Measurements from ENCODE around the gene HELB.

HELB gene

GRCh38 chr12:66321435-66321834, 19.1 kb downstream of the HELB start:
- Mint-ChIP-seq H3K9me3 (no peaks in the 10 kb centered on the region), H3K4me1 (ENCODE audit: low read depth) (peaks cover 19% of the 10 kb centered on the region), H3K36me3 (ENCODE audit: low read depth) (peaks cover 52% of the 10 kb centered on the region), H3K27me3 (ENCODE audit: low read depth) (no peaks in the 10 kb centered on the region), H3K4me3 (no peak overlapping the region), H3K27ac (no peak overlapping the region)

GRCh38 chr12:66323017-66323416, 20.7 kb downstream of the HELB start:
- Mint-ChIP-seq H3K36me3 (ENCODE audit: low read depth) (peaks cover 59% of the 10 kb centered on the region), H3K27me3 (ENCODE audit: low read depth) (no peaks in the 10 kb centered on the region), H3K4me3 (no peak overlapping the region), H3K4me1 (ENCODE audit: low read depth) (peaks cover 20% of the 10 kb centered on the region), H3K27ac (no peak overlapping the region), H3K9me3 (no peaks in the 10 kb centered on the region)

- H3K9me3 Mint-ChIP-seq = no peaks in the 10 kb centered on the region
- H3K27ac Mint-ChIP-seq = no peak overlapping the region
- H3K36me3 Mint-ChIP-seq (ENCODE audit: low read depth) = peaks cover 57% of the 10 kb centered on the region
- H3K27me3 Mint-ChIP-seq (ENCODE audit: low read depth) = no peaks in the 10 kb centered on the region
- H3K4me1 Mint-ChIP-seq (ENCODE audit: low read depth) = peaks cover 10% of the 10 kb centered on the region
- no peak overlapping the region for H3K4me3 Mint-ChIP-seq
Measured at GRCh38 chr12:66329941-66330340, 27.6 kb downstream of the HELB start.

GRCh38 chr12:66331016-66331415, 28.7 kb downstream of the HELB start:
- no peak overlapping the region for H3K4me3 Mint-ChIP-seq
- peaks cover 6% of the 10 kb centered on the region for H3K4me1 Mint-ChIP-seq (ENCODE audit: low read depth)
- H3K36me3 Mint-ChIP-seq (ENCODE audit: low read depth) = peaks cover 48% of the 10 kb centered on the region
- no peaks in the 10 kb centered on the region for H3K27me3 Mint-ChIP-seq (ENCODE audit: low read depth)
- no peaks in the 10 kb centered on the region for H3K9me3 Mint-ChIP-seq
- no peak overlapping the region for H3K27ac Mint-ChIP-seq

- Mint-ChIP-seq H3K4me1 (ENCODE audit: low read depth) (peaks cover 6% of the 10 kb centered on the region), H3K27me3 (ENCODE audit: low read depth) (no peaks in the 10 kb centered on the region), H3K9me3 (no peaks in the 10 kb centered on the region), H3K4me3 (no peak overlapping the region), H3K27ac (no peak overlapping the region), H3K36me3 (ENCODE audit: low read depth) (peaks cover 44% of the 10 kb centered on the region)
Measured at GRCh38 chr12:66331814-66332213, 29.5 kb downstream of the HELB start.

GRCh38 chr12:66335746-66336145, 33.5 kb downstream of the HELB start:
- H3K4me3 Mint-ChIP-seq = no peak overlapping the region
- H3K9me3 Mint-ChIP-seq = no peaks in the 10 kb centered on the region
- no peak overlapping the region for H3K27ac Mint-ChIP-seq
- H3K27me3 Mint-ChIP-seq (ENCODE audit: low read depth) = no peaks in the 10 kb centered on the region
- peaks cover 7% of the 10 kb centered on the region for H3K4me1 Mint-ChIP-seq (ENCODE audit: low read depth)
- H3K36me3 Mint-ChIP-seq (ENCODE audit: low read depth) = peaks cover 51% of the 10 kb centered on the region

GRCh38 chr12:66337381-66338010, 35.2 kb downstream of the HELB start:
- no peak overlapping the region for H3K4me3 Mint-ChIP-seq
- peaks cover 50% of the 10 kb centered on the region for H3K36me3 Mint-ChIP-seq (ENCODE audit: low read depth)
- H3K4me1 Mint-ChIP-seq (ENCODE audit: low read depth) = peaks cover 4% of the 10 kb centered on the region
- H3K27me3 Mint-ChIP-seq (ENCODE audit: low read depth) = no peaks in the 10 kb centered on the region
- H3K27ac Mint-ChIP-seq = no peak overlapping the region
- H3K9me3 Mint-ChIP-seq = peaks cover 11% of the 10 kb centered on the region

- Mint-ChIP-seq H3K9me3 (peaks cover 11% of the 10 kb centered on the region), H3K4me1 (ENCODE audit: low read depth) (peaks cover 15% of the 10 kb centered on the region)
Measured at GRCh38 chr12:66340131-66340530, 37.8 kb downstream of the HELB start.

GRCh38 chr12:66341126-66341525, 38.8 kb downstream of the HELB start:
- no peaks in the 10 kb centered on the region for H3K27me3 Mint-ChIP-seq (ENCODE audit: low read depth)
- peaks cover 11% of the 10 kb centered on the region for H3K9me3 Mint-ChIP-seq
- no peak overlapping the region for H3K4me3 Mint-ChIP-seq
- H3K4me1 Mint-ChIP-seq (ENCODE audit: low read depth) = peaks cover 19% of the 10 kb centered on the region
- H3K27ac Mint-ChIP-seq = no peak overlapping the region
- H3K36me3 Mint-ChIP-seq (ENCODE audit: low read depth) = peaks cover 69% of the 10 kb centered on the region

More at GRCh38 chr12:66340131-66340530, 37.8 kb downstream of the HELB start:
- H3K27ac Mint-ChIP-seq = no peak overlapping the region
- no peaks in the 10 kb centered on the region for H3K27me3 Mint-ChIP-seq (ENCODE audit: low read depth)
- H3K4me3 Mint-ChIP-seq = no peak overlapping the region
- peaks cover 62% of the 10 kb centered on the region for H3K36me3 Mint-ChIP-seq (ENCODE audit: low read depth)

GRCh38 chr12:66345212-66345611, 42.9 kb downstream of the HELB start:
- peaks cover 61% of the 10 kb centered on the region for H3K36me3 Mint-ChIP-seq (ENCODE audit: low read depth)
- peaks cover 16% of the 10 kb centered on the region for H3K4me1 Mint-ChIP-seq (ENCODE audit: low read depth)
- peak overlapping the region; percentile 3 for H3K27ac Mint-ChIP-seq
- no peak overlapping the region for H3K4me3 Mint-ChIP-seq
- no peaks in the 10 kb centered on the region for H3K27me3 Mint-ChIP-seq (ENCODE audit: low read depth)
- peaks cover 11% of the 10 kb centered on the region for H3K9me3 Mint-ChIP-seq

- H3K27ac Mint-ChIP-seq = peak overlapping the region; percentile 27
- peaks cover 16% of the 10 kb centered on the region for H3K4me1 Mint-ChIP-seq (ENCODE audit: low read depth)
- H3K9me3 Mint-ChIP-seq = peaks cover 11% of the 10 kb centered on the region
- H3K27me3 Mint-ChIP-seq (ENCODE audit: low read depth) = no peaks in the 10 kb centered on the region
- H3K4me3 Mint-ChIP-seq = no peak overlapping the region
- H3K36me3 Mint-ChIP-seq (ENCODE audit: low read depth) = peaks cover 56% of the 10 kb centered on the region
Measured at GRCh38 chr12:66345956-66346355, 43.7 kb downstream of the HELB start.

- Mint-ChIP-seq H3K4me3 (no peak overlapping the region), H3K4me1 (ENCODE audit: low read depth) (no peaks in the 10 kb centered on the region), H3K36me3 (ENCODE audit: low read depth) (peaks cover 35% of the 10 kb centered on the region), H3K9me3 (no peaks in the 10 kb centered on the region), H3K27me3 (ENCODE audit: low read depth) (no peaks in the 10 kb centered on the region), H3K27ac (no peak overlapping the region)
Measured at GRCh38 chr12:66351301-66351700, 49.0 kb downstream of the HELB start.

GRCh38 chr12:66352197-66352596, 49.9 kb downstream of the HELB start:
- peaks cover 32% of the 10 kb centered on the region for H3K36me3 Mint-ChIP-seq (ENCODE audit: low read depth)
- no peaks in the 10 kb centered on the region for H3K9me3 Mint-ChIP-seq
- H3K4me1 Mint-ChIP-seq (ENCODE audit: low read depth) = no peaks in the 10 kb centered on the region
- no peaks in the 10 kb centered on the region for H3K27me3 Mint-ChIP-seq (ENCODE audit: low read depth)
- H3K27ac Mint-ChIP-seq = no peak overlapping the region
- no peak overlapping the region for H3K4me3 Mint-ChIP-seq

GRCh38 chr12:66352899-66353298, 50.6 kb downstream of the HELB start:
- Mint-ChIP-seq H3K36me3 (ENCODE audit: low read depth) (peaks cover 32% of the 10 kb centered on the region), H3K9me3 (no peaks in the 10 kb centered on the region), H3K4me3 (no peak overlapping the region), H3K27me3 (ENCODE audit: low read depth) (no peaks in the 10 kb centered on the region), H3K4me1 (ENCODE audit: low read depth) (no peaks in the 10 kb centered on the region), H3K27ac (no peak overlapping the region)

- Mint-ChIP-seq H3K9me3 (no peaks in the 10 kb centered on the region), H3K27me3 (ENCODE audit: low read depth) (no peaks in the 10 kb centered on the region), H3K36me3 (ENCODE audit: low read depth) (peaks cover 34% of the 10 kb centered on the region), H3K4me3 (no peak overlapping the region), H3K27ac (no peak overlapping the region), H3K4me1 (ENCODE audit: low read depth) (no peaks in the 10 kb centered on the region)
Measured at GRCh38 chr12:66354291-66354690, 52.0 kb downstream of the HELB start.

GRCh38 chr12:66359300-66359699, 57.0 kb downstream of the HELB start:
- no peaks in the 10 kb centered on the region for H3K4me1 Mint-ChIP-seq (ENCODE audit: low read depth)
- H3K27me3 Mint-ChIP-seq (ENCODE audit: low read depth) = no peaks in the 10 kb centered on the region
- peaks cover 23% of the 10 kb centered on the region for H3K36me3 Mint-ChIP-seq (ENCODE audit: low read depth)
- no peaks in the 10 kb centered on the region for H3K9me3 Mint-ChIP-seq
- no peak overlapping the region for H3K4me3 Mint-ChIP-seq
- H3K27ac Mint-ChIP-seq = no peak overlapping the region

Data from T-helper 1 cell treated with Interleukin-12 subunit alpha and Interleukin-12 subunit beta and Interleukin-4 antibody, amounts not matched to agents 30 μg/mL and 1 μg/mL, for 36 hours (primary cell).